ENCODE data around the gene MAP3K20. TPM values are rescaled to one million over a fixed set of nuclear protein-coding genes. Genes with fewer than 3 reads are reported as not detected.

Gene MAP3K20
- total and polyA plus RNA-seq, 2 of the 8 experiments (the other 6 are each of a cell fraction or from before 2014, with no cell fraction given) = 3.1 to 11.1 TPM

DNA sequence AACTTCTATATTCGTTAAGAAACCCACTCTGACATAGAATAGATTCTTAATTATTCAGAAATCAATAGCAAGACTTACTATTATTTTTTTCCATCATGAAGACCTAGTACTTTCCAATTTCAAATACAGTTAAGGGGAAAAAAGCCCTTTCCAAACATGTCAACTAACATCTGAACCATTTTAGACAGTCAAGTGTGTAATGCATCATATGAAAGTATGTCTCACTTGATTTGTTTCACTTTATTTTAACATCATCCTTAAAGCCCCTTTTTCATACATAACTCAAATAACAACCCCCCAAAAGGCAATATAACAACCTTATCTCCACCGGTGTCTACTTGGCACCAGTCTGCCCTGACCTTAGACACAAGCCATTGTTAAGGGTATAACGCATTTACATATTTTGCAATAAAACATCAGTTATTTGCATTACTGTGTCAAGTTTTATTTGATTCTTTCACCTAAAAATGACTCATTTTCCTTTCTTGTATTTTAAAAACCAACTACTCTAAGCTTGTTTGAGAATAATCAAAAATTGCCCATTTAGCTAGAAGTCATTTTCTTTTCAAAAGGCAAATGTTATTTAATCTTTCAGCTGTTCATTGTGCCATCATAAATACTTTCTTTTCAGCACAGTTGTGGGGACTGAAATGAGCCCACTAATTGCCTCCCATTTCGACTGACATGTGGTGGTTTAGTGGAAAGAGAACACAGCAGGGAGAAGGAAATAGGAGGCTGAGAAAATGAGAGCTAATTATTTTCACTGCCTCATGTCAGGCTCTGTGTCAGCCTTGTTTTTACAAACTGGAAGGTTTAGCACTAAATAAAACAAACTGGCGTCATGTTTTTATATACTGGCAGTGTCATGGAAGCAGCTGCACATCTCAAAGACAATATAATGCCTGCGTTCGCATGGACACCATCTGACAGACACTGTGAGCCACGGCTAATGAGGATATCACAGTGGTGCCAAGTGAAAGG is 174.3 kb downstream of the MAP3K20 start (continued):
- TF ChIP-seq RAD21 (IDR thresholded peaks at IDR 0.05 in 1 of 2, conservative IDR thresholded peaks at IDR 0.05 in 1 of 2; ENCODE audit: low read depth in 2 of 2, low read length in 2 of 2) (no peak), FOSL1 (IDR thresholded peaks at IDR 0.05; ENCODE audit: insufficient read depth, low read depth, low read length) (no peak), RNF2 (IDR thresholded peaks at IDR 0.05; ENCODE audit: borderline replicate concordance, low read depth, low read length, missing control alignments, poor library complexity, severe bottlenecking) (no peak), SUZ12 (IDR thresholded peaks at IDR 0.05; ENCODE audit: low read length) (no peak)

Data from H1 (cell line).